ENCODE measurements around the gene ATP6V0B. TPM values are rescaled to one million over a fixed set of nuclear protein-coding genes. Genes with fewer than 3 reads are reported as not detected.

The ATP6V0B gene
- polyA plus RNA-seq, 1 donor from 2014 or later = 580 TPM

GRCh38 chr1:43949678-43950077, 25.1 kb upstream of the ATP6V0B start:
- Histone ChIP-seq H3K4me3 (ENCODE audit: low read length) (peak overlapping the region; percentile 78), H3K79me2 (replicated peaks; ENCODE audit: insufficient read depth, low read length) (peaks cover 50% of the 10 kb centered on the region), H3K9me3 (ENCODE audit: low read length) (no peaks in the 10 kb centered on the region), H3K4me2 (ENCODE audit: low read length) (no peak overlapping the region), H3K9ac (ENCODE audit: low read length) (no peak overlapping the region), H2AFZ (ENCODE audit: low read depth, low read length) (no peak overlapping the region), H3K36me3 (ENCODE audit: insufficient read depth, low read length) (no peaks in the 10 kb centered on the region), H3K27me3 (ENCODE audit: insufficient read depth, low read depth, low read length) (no peaks in the 10 kb centered on the region), H3K27ac (ENCODE audit: low read length) (no peak overlapping the region), H4K20me1 (ENCODE audit: insufficient read depth) (no peaks in the 10 kb centered on the region), H3F3A (ENCODE audit: insufficient read depth, low read length, poor library complexity, severe bottlenecking) (no peaks in the 10 kb centered on the region), H3K9me2 (ENCODE audit: insufficient read depth, low read length) (no peaks in the 10 kb centered on the region)
- TF ChIP-seq TAF1 (IDR thresholded peaks at IDR 0.05; ENCODE audit: low read depth) = no peak
- TF ChIP-seq CTCF (IDR thresholded peaks at IDR 0.05; ENCODE audit: poor library complexity, severe bottlenecking) = no peak
- TF ChIP-seq MXI1 (conservative IDR thresholded peaks at IDR 0.05; ENCODE audit: poor library complexity, severe bottlenecking) = no peak
- no peak for TF ChIP-seq RAD21 (conservative IDR thresholded peaks at IDR 0.05)
- no peak for TF ChIP-seq POLR2AphosphoS5 (IDR thresholded peaks at IDR 0.05)
- TF ChIP-seq EP300 (conservative IDR thresholded peaks at IDR 0.05; ENCODE audit: poor library complexity, severe bottlenecking) = no peak
- TF ChIP-seq SMC3 (conservative IDR thresholded peaks at IDR 0.05; ENCODE audit: poor library complexity) = no peak
- no peak for TF ChIP-seq REST (IDR thresholded peaks at IDR 0.05; ENCODE audit: borderline replicate concordance)
- TF ChIP-seq EZH2 (IDR thresholded peaks at IDR 0.05; ENCODE audit: borderline replicate concordance, insufficient read depth, low read length, poor library complexity, severe bottlenecking) = no peak

DNA sequence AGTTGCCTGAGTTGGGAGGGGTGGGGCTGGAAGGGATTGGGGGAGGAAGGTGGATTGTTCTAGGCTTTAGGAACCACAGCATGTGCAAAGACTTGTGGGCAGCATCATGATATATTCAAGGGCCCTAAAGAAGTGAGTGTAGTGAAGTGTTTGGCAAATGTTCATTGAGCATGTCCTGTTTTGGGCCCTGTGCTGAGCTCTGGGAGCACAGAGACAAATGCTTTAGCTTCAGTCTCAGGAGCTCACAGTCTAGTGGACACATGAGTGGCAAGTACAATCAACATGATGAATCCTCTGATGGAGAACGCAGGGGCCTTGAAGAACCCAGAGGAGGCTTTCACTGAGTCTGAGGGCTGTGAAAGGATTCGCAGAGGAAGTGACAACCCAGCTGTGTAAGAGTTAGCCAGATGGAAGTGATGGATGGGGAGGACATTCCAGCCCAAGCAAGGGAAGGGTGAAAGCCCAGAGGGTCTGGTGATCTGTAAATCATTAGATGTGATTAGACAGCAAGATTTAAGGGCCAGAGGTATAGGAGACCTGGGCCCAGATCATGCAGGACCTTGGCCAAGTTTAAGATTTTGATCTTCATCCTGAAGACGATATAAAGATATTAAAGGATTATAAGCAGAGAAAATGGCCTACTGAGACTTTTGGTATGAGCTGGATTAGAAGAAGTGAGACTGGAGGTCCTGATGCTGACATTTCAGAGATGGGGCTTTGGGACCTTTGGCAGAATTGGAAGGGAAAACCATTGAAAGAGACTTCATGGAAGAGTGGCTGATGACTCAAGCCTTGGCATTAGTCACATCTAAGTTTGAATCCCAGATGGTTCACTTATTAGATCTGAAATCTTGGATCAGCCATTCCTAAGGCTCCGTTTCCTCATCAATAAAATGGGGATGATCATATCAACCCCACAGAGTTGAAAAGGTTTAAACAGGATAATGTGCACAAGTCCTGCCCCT, 23.5 kb upstream of the ATP6V0B start:
- no peak overlapping the region for H2AFZ ChIP-seq (ENCODE audit: low read depth, low read length)
- no peaks in the 10 kb centered on the region for H3K9me2 ChIP-seq (ENCODE audit: insufficient read depth, low read length)
- no peaks in the 10 kb centered on the region for H3F3A ChIP-seq (ENCODE audit: insufficient read depth, low read length, poor library complexity, severe bottlenecking)
- no peaks in the 10 kb centered on the region for H4K20me1 ChIP-seq (ENCODE audit: insufficient read depth)
- no peaks in the 10 kb centered on the region for H3K36me3 ChIP-seq (ENCODE audit: insufficient read depth, low read length)
- H3K4me2 ChIP-seq (ENCODE audit: low read length) = peak overlapping the region; percentile 10
- H3K9me3 ChIP-seq (ENCODE audit: low read length) = no peaks in the 10 kb centered on the region
- peaks cover 62% of the 10 kb centered on the region for H3K79me2 ChIP-seq (replicated peaks; ENCODE audit: insufficient read depth, low read length)
- no peaks in the 10 kb centered on the region for H3K27me3 ChIP-seq (ENCODE audit: insufficient read depth, low read depth, low read length)
- H3K27ac ChIP-seq (ENCODE audit: low read length) = peak overlapping the region; percentile 99
- H3K4me3 ChIP-seq (ENCODE audit: low read length) = peak overlapping the region; percentile 78
- TF ChIP-seq REST (IDR thresholded peaks at IDR 0.05; ENCODE audit: borderline replicate concordance) (no peak), POLR2AphosphoS5 (IDR thresholded peaks at IDR 0.05) (no peak), EZH2 (IDR thresholded peaks at IDR 0.05; ENCODE audit: borderline replicate concordance, insufficient read depth, low read length, poor library complexity, severe bottlenecking) (no peak), MXI1 (conservative IDR thresholded peaks at IDR 0.05; ENCODE audit: poor library complexity, severe bottlenecking) (no peak), RAD21 (conservative IDR thresholded peaks at IDR 0.05) (no peak), SMC3 (conservative IDR thresholded peaks at IDR 0.05; ENCODE audit: poor library complexity) (no peak), TAF1 (IDR thresholded peaks at IDR 0.05; ENCODE audit: low read depth) (no peak), CTCF (IDR thresholded peaks at IDR 0.05; ENCODE audit: poor library complexity, severe bottlenecking) (no peak), EP300 (conservative IDR thresholded peaks at IDR 0.05; ENCODE audit: poor library complexity, severe bottlenecking) (no peak)
- no peak overlapping the region for H3K9ac ChIP-seq (ENCODE audit: low read length)

All from neural cell (in vitro differentiated cells).